Cardiac muscle cell (in vitro differentiated cells and primary cell): ENCODE results near the gene GAS7. TPM values are rescaled to one million over a fixed set of nuclear protein-coding genes. Genes with fewer than 3 reads are reported as not detected.

Experiments
- DNase-seq, 2 donors: peaks; one replicate each; pipeline versions ENCODE4 v3.0.0 to v3.0.0-alpha.2; 2010 to 2017; ENCODE audit warnings: low read depth in 1 of 2, low spot score in 1 of 2
- H3K27ac ChIP-seq: fragments of 200-600 bp; sonication (generic); 2 replicates; pipeline ENCODE4 v1.5.1; 2016
- H3K27me3 ChIP-seq: fragments of 200-600 bp; sonication (generic); 2 replicates; pipeline ENCODE4 v1.6.0; 2016; ENCODE audit warnings: control low read depth
- H3K36me3 ChIP-seq: fragments of 200-600 bp; sonication (generic); 2 replicates; pipeline ENCODE4 v1.5.1; 2016; ENCODE audit warnings: control low read depth
- H3K4me1 ChIP-seq: fragments of 200-600 bp; sonication (generic); 2 replicates; pipeline ENCODE4 v1.8.1; 2017; ENCODE audit warnings: low read depth, mild to moderate bottlenecking, mixed run types
- H3K4me3 ChIP-seq: fragments of 200-600 bp; sonication (generic); 2 replicates; pipeline ENCODE4 v1.5.1; 2016; ENCODE audit warnings: mild to moderate bottlenecking
- H3K9me3 ChIP-seq: fragments of 200-600 bp; sonication (generic); 2 replicates; pipeline ENCODE4 v1.5.1; 2017; ENCODE audit warnings: low read depth, mild to moderate bottlenecking, control low read depth
- CTCF ChIP-seq: IDR thresholded peaks from 2 replicates; pipeline ENCODE4 v1.5.1; 2012; ENCODE audit warnings: low read depth, mild to moderate bottlenecking, low read length
- polyA plus RNA-seq: library from polyadenylated mRNA; unstranded; fragments of >200 nt; fragmentation: Nextera tagmentation; extraction: Ambion mirVana; gene quantifications from 2 replicates; pipeline ENCODE4 v1.2.1, GENCODE V29; 2016
- total RNA-seq: library from RNA; depleted of rRNA; stranded (reverse); fragments of >200 nt; gene quantifications from 2 replicates; pipeline ENCODE4 v1.2.3, GENCODE V29; 2016

The GAS7 gene
- total and polyA plus RNA-seq, 2 experiments from 2014 or later = 6.1 to 13.5 TPM

DNA sequence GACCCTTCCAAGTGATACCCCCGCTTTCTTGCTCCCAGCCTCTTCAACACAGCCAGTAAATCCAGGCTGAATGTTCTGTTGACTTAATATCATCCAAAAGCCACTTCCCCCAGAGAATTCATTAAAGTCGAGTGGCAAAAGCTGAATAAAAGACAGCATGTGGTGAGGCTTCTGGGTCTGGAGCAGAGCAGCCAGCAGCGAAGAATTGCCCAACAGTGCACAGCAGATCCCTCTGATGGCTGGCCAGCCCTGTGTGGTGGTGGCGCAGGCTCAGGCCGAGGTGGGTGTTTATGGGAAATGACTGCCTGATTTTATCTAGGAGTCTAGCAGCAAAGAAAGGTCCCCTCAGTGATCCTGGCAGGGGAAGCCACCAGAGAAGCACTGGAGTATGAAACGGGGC lies 263.0 kb downstream of the GAS7 start:
- peak in 1 of 2 donors; percentile 29 for DNase-seq
- H3K27ac ChIP-seq = no peak overlapping the region

DNA sequence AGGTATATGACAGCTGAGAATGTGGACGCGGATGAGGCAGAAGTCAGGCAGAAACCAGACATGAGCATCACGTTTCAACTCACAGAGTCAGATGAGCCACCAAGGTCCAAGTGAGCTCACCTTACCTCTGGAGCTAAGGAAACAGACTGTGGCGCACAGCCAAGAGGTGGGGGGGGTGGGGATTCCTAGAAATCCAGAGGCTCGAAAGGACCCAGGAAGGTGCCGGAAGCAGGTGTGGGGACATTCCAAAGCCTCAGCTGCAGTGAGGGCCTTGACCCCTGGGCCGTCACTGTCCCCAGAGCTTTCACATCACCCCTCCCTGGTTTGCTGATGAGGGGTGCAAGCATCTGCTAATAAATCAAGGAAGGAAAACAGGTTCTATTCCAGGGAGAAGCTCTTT lies 264.1 kb downstream of the GAS7 start:
- H3K4me3 ChIP-seq = no peak overlapping the region
- H3K9me3 ChIP-seq = no peaks in the 10 kb centered on the region
- no peaks in the 10 kb centered on the region for H3K36me3 ChIP-seq
- TF ChIP-seq CTCF = no peak
- no peaks in the 10 kb centered on the region for H3K4me1 ChIP-seq
- no peaks in the 10 kb centered on the region for H3K27me3 ChIP-seq
- H3K27ac ChIP-seq = no peak overlapping the region
- no peak for DNase-seq

More for the DNA sequence above, 263.0 kb downstream of the GAS7 start:
- Histone ChIP-seq H3K4me1 (no peaks in the 10 kb centered on the region), H3K4me3 (no peak overlapping the region), H3K36me3 (no peaks in the 10 kb centered on the region), H3K27me3 (no peaks in the 10 kb centered on the region), H3K9me3 (no peaks in the 10 kb centered on the region)
- TF ChIP-seq CTCF = no peak

- H3K9me3 ChIP-seq = no peaks in the 10 kb centered on the region
- H3K27me3 ChIP-seq = no peaks in the 10 kb centered on the region
- H3K36me3 ChIP-seq = no peaks in the 10 kb centered on the region
- TF ChIP-seq CTCF = no peak
- H3K4me3 ChIP-seq = no peak overlapping the region
- DNase-seq = peak in 1 of 2 donors; percentile 42
- no peak overlapping the region for H3K27ac ChIP-seq
- no peaks in the 10 kb centered on the region for H3K4me1 ChIP-seq
Observed at GRCh38 chr17:9932491-9932890, 265.9 kb downstream of the GAS7 start.

DNA sequence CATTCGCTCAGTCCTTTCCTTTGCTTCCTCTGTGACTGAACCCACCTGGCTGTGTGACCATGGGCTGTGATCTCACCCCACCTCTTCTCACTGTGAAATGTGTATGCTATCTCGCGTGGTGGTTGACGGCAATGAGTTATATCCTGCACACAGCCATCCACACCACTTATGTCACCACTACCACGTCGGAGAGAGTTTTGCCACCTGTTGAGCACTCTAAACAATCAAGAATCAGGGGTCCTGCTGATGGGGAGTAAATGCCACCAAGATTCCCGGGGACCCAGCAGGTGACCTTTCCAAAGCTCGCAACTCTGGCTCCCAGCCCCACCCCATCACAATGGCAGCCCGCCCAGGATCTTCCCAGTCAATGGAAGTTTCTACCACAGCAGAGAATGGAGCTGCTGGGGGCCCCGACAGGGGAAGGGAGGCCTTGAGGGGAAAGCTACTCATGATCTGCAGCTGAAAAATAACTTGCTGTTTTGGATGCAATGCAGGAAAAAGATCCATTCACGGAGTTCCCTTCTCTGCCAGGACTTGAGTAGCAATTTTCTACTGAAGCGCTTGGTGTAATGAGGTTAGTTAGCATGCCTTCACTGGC lies 267.2 kb downstream of the GAS7 start:
- no peak for DNase-seq
- Histone ChIP-seq H3K27me3 (no peaks in the 10 kb centered on the region), H3K36me3 (no peaks in the 10 kb centered on the region), H3K4me3 (no peak overlapping the region), H3K27ac (no peak overlapping the region), H3K9me3 (no peaks in the 10 kb centered on the region), H3K4me1 (no peaks in the 10 kb centered on the region)
- no peak for TF ChIP-seq CTCF

DNA sequence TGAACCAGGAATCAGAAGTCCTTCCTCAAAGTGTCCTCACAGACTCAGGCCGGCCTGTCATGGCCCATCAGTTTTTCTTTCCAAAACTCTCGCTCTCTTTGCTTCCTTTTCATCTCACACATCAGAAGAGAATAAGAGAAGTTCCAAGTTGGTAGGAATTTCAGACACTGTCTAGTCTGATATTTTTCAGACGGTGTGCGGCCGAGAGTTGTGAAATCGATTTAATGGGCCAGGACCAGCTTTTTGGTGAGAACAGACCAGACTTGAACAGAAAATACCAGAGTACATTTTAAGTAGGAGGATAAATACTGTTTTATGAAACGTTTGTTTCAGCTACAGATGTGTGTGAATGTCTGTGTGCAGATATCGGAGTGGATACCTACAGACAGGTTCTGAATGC lies 268.5 kb downstream of the GAS7 start:
- Histone ChIP-seq H3K36me3 (no peaks in the 10 kb centered on the region), H3K9me3 (no peaks in the 10 kb centered on the region), H3K4me1 (no peaks in the 10 kb centered on the region), H3K27ac (no peak overlapping the region), H3K27me3 (no peaks in the 10 kb centered on the region), H3K4me3 (no peak overlapping the region)
- no peak for DNase-seq
- TF ChIP-seq CTCF = no peak
